ENCODE data around the gene NOL12. TPM values are rescaled to one million over a fixed set of nuclear protein-coding genes. Genes with fewer than 3 reads are reported as not detected.

Gene NOL12
- total and polyA plus RNA-seq, 2 experiments from 2014 or later: 34.2 to 38.3 TPM

DNA sequence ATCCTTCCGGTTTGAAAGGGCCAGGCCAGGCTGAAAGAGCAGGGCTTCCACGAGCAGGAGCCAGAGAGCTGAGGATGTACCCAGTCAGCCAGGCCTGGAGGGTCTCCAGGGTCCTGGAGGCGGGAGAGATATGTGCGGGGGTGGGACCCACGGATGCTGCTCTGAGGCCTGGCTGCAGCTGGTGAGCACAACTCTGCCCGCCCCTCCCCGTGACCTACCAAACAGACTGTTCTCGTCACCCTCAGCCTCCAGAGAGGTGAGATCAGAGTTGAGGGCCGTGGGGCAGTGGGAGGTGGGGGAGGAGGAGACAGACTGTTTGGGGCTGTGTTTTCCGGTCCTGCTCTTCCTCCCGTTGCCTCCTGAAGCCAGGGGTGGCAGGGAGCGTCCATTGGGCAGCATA is 52.9 kb downstream of the NOL12 start:
- Histone ChIP-seq H3K9me3 (ENCODE audit: low read depth) (no peaks in the 10 kb centered on the region), H3K36me3 (no peaks in the 10 kb centered on the region), H3K4me1 (ENCODE audit: low read depth) (peaks cover 17% of the 10 kb centered on the region), H3K27ac (no peak overlapping the region), H3K4me3 (no peak overlapping the region), H3K27me3 (no peaks in the 10 kb centered on the region)
- TF ChIP-seq, protein P1, sequence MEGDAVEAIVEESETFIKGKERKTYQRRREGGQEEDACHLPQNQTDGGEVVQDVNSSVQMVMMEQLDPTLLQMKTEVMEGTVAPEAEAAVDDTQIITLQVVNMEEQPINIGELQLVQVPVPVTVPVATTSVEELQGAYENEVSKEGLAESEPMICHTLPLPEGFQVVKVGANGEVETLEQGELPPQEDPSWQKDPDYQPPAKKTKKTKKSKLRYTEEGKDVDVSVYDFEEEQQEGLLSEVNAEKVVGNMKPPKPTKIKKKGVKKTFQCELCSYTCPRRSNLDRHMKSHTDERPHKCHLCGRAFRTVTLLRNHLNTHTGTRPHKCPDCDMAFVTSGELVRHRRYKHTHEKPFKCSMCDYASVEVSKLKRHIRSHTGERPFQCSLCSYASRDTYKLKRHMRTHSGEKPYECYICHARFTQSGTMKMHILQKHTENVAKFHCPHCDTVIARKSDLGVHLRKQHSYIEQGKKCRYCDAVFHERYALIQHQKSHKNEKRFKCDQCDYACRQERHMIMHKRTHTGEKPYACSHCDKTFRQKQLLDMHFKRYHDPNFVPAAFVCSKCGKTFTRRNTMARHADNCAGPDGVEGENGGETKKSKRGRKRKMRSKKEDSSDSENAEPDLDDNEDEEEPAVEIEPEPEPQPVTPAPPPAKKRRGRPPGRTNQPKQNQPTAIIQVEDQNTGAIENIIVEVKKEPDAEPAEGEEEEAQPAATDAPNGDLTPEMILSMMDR (IDR thresholded peaks at IDR 0.05; ENCODE audit: low read depth, low read length): peak; percentile 26
- DNase-seq (ENCODE audit: low read depth in 1 of 2, low spot score in 1 of 2): peak in 1 of 2 donors; percentile 92

DNA sequence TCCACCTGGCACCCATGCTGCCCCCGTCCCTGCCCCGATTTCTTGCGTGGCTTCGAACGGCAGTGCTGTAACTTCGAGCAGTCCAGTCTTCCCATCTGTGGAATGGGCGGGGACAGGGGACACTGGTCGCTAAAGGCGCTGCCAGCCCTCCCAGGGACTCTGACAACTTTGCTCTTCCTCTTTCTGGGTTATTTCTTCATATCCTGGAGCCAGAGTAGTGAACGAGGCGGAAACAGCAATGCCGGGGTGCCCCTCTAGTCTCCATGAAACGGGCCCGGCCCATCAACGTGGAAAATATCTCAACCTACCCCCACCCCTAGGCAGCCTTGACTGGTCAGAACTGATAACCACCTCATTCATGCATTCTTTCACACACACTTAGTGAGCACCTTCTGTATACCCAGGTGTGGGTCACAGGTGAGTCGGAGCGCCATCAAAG is 53.5 kb downstream of the NOL12 start:
- no peak for DNase-seq (ENCODE audit: low read depth in 1 of 2, low spot score in 1 of 2)
- TF ChIP-seq, protein P1 (IDR thresholded peaks at IDR 0.05; ENCODE audit: low read depth, low read length): no peak
- no peak overlapping the region for H3K27ac ChIP-seq
- H3K27me3 ChIP-seq: no peaks in the 10 kb centered on the region
- no peaks in the 10 kb centered on the region for H3K36me3 ChIP-seq
- H3K9me3 ChIP-seq (ENCODE audit: low read depth): no peaks in the 10 kb centered on the region
- H3K4me3 ChIP-seq: no peak overlapping the region
- H3K4me1 ChIP-seq (ENCODE audit: low read depth): peaks cover 17% of the 10 kb centered on the region

DNA sequence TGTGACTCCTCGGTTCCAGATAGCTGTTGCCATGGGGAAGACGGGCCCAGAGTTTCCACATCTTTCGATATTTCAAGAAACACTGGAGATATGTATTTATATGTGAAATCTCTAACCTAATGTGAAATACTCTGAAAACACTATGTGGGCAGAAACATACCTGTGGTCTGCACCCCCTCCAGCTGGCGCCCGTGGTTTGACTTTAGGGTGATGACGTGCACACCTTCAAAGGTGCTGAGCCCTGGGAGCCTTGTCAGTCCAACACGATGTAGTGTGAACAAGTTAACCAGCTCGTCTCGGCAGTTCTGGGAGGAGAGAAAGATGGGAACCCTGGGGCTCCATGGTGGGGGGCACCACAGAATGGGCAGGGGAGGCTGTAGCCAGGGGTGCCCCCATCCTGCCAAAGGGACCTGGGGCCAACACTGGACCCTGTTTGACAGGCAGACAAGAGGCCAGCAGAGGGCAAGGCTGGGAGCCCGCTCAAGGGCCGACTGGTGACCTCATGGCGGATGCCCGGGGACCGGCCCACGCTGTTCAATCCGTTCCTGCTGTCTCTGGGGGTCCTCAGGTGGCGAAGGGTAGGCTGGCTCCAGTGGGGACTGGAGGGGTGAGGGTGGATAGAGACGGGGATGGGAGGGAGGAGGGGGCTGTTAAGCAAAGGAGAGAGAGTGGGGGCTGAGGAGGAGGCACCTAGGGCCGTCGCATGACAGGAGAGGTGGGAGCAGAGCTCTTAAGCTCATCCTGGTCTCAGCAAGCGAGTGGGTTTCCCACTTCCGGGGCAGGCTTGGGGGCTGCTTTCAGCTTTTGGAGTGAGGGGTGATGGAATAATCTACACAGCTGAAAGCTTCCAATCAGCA is 54.5 kb downstream of the NOL12 start:
- DNase-seq (ENCODE audit: low read depth in 1 of 2, low spot score in 1 of 2): no peak
- H3K4me3 ChIP-seq: no peak overlapping the region
- no peaks in the 10 kb centered on the region for H3K9me3 ChIP-seq (ENCODE audit: low read depth)
- H3K4me1 ChIP-seq (ENCODE audit: low read depth): peaks cover 14% of the 10 kb centered on the region
- H3K36me3 ChIP-seq: no peaks in the 10 kb centered on the region
- no peaks in the 10 kb centered on the region for H3K27me3 ChIP-seq
- TF ChIP-seq, protein P1 (IDR thresholded peaks at IDR 0.05; ENCODE audit: low read depth, low read length): no peak
- peak overlapping the region; percentile 37 for H3K27ac ChIP-seq

DNA sequence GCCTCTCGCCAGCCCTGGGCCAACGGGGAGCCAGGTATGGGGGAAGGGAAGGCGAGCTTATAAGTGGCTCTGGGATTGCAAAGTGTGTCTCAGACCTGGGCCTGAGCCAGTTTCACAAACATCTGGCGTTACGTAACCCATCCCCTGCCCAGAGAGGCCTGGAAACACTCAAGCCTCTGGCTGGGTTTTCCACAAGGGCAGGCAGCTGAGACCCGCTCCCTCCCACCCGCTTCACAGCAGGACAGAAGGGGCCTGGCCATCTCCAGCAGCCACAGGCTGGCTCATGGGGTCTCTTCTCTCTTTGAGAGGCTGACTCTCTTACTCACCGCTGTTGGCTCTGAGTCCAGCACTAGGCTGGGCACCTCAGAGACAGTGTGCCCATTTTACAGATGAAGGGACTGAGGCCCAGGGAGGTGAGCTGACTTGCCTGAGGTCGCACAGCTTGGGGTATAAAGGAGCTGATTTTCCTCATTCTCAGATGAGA is 55.2 kb downstream of the NOL12 start:
- peak overlapping the region; percentile 69 for H3K27ac ChIP-seq
- DNase-seq (ENCODE audit: low read depth in 1 of 2, low spot score in 1 of 2): peak; percentile 97 to 99
- peaks cover 14% of the 10 kb centered on the region for H3K4me1 ChIP-seq (ENCODE audit: low read depth)
- no peaks in the 10 kb centered on the region for H3K27me3 ChIP-seq
- H3K9me3 ChIP-seq (ENCODE audit: low read depth): no peaks in the 10 kb centered on the region
- no peaks in the 10 kb centered on the region for H3K36me3 ChIP-seq
- H3K4me3 ChIP-seq: no peak overlapping the region
- TF ChIP-seq, protein P1 (IDR thresholded peaks at IDR 0.05; ENCODE audit: low read depth, low read length): no peak

DNA sequence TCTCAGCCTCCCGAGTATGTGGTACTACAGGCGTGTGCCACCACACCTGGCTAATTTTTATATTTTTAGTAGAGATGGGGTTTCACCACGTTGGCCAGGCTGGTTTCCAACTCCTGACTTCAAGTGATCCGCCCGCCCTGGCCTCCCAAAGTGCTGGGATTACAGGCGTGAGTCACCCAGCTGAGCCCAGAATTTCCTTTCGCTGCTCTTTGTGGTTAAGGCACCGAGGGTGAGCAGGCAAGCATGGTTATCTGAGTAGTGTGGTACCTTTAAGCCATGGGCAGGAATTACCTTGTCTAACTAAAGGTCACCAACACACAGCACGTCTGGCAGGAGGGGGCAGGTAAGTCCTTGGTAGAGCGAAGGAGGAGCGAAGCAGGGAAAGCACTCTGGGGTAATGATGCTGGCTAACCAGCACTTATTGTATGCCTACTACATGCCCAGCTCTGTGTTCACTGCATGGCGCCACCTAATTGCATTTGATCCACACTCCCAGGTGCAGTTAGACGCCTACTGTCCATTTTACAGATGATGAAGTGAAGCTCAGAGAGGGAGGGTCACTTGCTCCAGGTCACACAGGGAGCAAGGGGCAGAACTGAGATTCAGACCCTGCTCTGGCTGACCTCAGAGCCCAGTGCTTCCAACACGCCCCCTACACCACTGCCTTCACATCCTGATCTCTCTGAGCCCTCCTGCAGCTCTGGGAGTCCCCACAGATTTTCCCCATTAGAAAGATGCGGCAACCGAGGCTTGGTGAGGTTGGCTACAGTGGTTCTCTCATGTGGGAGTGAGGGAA is 56.4 kb downstream of the NOL12 start:
- TF ChIP-seq, protein P1 (IDR thresholded peaks at IDR 0.05; ENCODE audit: low read depth, low read length): no peak
- H3K36me3 ChIP-seq: no peaks in the 10 kb centered on the region
- DNase-seq (ENCODE audit: low read depth in 1 of 2, low spot score in 1 of 2): peak in 1 of 2 donors; percentile 88
- H3K9me3 ChIP-seq (ENCODE audit: low read depth): no peaks in the 10 kb centered on the region
- no peak overlapping the region for H3K4me3 ChIP-seq
- no peak overlapping the region for H3K27ac ChIP-seq
- H3K4me1 ChIP-seq (ENCODE audit: low read depth): peaks cover 20% of the 10 kb centered on the region
- no peaks in the 10 kb centered on the region for H3K27me3 ChIP-seq

Other genes with a start within 250 kb of the NOL12 start
- gene MFNG, start 200.0 kb upstream of the NOL12 start, total RNA-seq: 1.2 and 2.6 TPM in 2 replicates
- gene MFNG, start 200.0 kb upstream of the NOL12 start, polyA plus RNA-seq: 6.4 and 9.2 TPM in 2 replicates
- 3.3 and 4.5 TPM in 2 replicates for gene CARD10, start 166.9 kb upstream of the NOL12 start, total RNA-seq
- 2.1 and 3.9 TPM in 2 replicates for gene CARD10, start 166.9 kb upstream of the NOL12 start, polyA plus RNA-seq
- gene CDC42EP1, start 125.9 kb upstream of the NOL12 start, total RNA-seq: 8.9 and 12.7 TPM in 2 replicates
- 10.9 and 21.6 TPM in 2 replicates for gene CDC42EP1, start 125.9 kb upstream of the NOL12 start, polyA plus RNA-seq
- gene LGALS2, start 106.3 kb upstream of the NOL12 start, total RNA-seq: not detected in 2 replicates
- gene LGALS2, start 106.3 kb upstream of the NOL12 start, polyA plus RNA-seq: not detected in 2 replicates
- 91.9 and 114 TPM in 2 replicates for gene GGA1, start 77.5 kb upstream of the NOL12 start, total RNA-seq
- gene GGA1, start 77.5 kb upstream of the NOL12 start, polyA plus RNA-seq: 81.9 and 82.6 TPM in 2 replicates
- 24.3 and 51.9 TPM in 2 replicates for gene SH3BP1, start 46.7 kb upstream of the NOL12 start, total RNA-seq
- gene SH3BP1, start 46.7 kb upstream of the NOL12 start, polyA plus RNA-seq: 15.0 and 20.7 TPM in 2 replicates
- 48.5 and 62.5 TPM in 2 replicates for gene PDXP, start 27.6 kb upstream of the NOL12 start, total RNA-seq
- gene PDXP, start 27.6 kb upstream of the NOL12 start, polyA plus RNA-seq: 88.0 and 117 TPM in 2 replicates
- gene LGALS1, start 10.7 kb upstream of the NOL12 start, total RNA-seq: 6.6 and 24.5 TPM in 2 replicates
- gene LGALS1, start 10.7 kb upstream of the NOL12 start, polyA plus RNA-seq: 8.1 and 37.3 TPM in 2 replicates
- gene TRIOBP, start 10.7 kb downstream of the NOL12 start, total RNA-seq: 160 and 202 TPM in 2 replicates
- 150 and 191 TPM in 2 replicates for gene TRIOBP, start 10.7 kb downstream of the NOL12 start, polyA plus RNA-seq
- gene GCAT, start 121.6 kb downstream of the NOL12 start, total RNA-seq: 74.2 and 95.0 TPM in 2 replicates
- gene GCAT, start 121.6 kb downstream of the NOL12 start, polyA plus RNA-seq: 66.4 and 97.6 TPM in 2 replicates
- not detected in 2 replicates for gene GALR3, start 137.0 kb downstream of the NOL12 start, total RNA-seq
- 0.95 and 1.0 TPM in 2 replicates for gene GALR3, start 137.0 kb downstream of the NOL12 start, polyA plus RNA-seq
- 49.9 and 59.1 TPM in 2 replicates for gene ANKRD54, start 158.0 kb downstream of the NOL12 start, total RNA-seq
- gene ANKRD54, start 158.0 kb downstream of the NOL12 start, polyA plus RNA-seq: 43.8 and 44.2 TPM in 2 replicates
- gene EIF3L, start 163.1 kb downstream of the NOL12 start, total RNA-seq: 407 and 422 TPM in 2 replicates
- gene EIF3L, start 163.1 kb downstream of the NOL12 start, polyA plus RNA-seq: 213 and 387 TPM in 2 replicates
- gene MICALL1, start 220.0 kb downstream of the NOL12 start, total RNA-seq: 27.4 and 34.9 TPM in 2 replicates
- gene MICALL1, start 220.0 kb downstream of the NOL12 start, polyA plus RNA-seq: 10.2 and 13.6 TPM in 2 replicates